NCI-H2196 (cell line): ENCODE measurements around the gene TAPBPL.

ENCODE experiments used
- DNase-seq: peaks from one replicate; lab custom pipeline; 2025; ENCODE audit not compliant: unreplicated experiment; lab: John Stamatoyannopoulos, UW

TAPBPL gene

DNA sequence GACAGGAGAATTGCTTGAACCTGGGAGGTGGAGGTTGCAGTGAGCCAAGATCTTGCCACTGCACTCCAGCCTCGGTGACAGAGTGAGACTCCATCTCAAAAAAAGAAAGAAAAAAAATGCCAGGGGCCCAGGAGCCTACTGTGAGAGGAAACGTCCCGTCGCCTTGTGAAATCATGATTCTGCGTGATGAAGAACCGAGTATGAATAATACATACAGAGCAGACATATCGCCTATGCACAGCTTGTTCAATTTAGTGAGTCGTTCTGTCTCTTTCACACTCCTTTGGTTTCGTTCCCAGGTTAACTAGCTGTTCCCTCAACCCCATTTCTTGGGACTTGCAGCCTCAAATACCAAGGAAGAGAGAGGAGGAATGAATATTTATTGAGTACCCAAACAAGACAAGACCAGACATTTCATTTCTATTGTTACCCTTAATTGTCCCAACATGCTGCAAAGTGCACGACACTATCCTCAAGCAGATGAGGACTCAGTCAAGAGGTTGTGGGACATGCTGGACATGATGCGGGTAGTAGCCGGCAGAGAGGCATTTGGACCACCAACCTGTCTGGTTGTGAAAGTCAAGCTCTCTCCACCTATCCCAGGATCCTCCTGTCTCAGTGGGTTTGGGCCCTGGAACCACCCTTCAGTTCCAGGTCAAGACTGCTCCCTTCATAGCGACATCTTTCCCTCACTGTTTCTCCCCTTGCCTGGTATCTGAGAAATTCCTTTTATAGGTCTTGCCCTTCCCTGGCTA lies 15.7 kb upstream of the TAPBPL start:
- DNase-seq = no peak

DNA sequence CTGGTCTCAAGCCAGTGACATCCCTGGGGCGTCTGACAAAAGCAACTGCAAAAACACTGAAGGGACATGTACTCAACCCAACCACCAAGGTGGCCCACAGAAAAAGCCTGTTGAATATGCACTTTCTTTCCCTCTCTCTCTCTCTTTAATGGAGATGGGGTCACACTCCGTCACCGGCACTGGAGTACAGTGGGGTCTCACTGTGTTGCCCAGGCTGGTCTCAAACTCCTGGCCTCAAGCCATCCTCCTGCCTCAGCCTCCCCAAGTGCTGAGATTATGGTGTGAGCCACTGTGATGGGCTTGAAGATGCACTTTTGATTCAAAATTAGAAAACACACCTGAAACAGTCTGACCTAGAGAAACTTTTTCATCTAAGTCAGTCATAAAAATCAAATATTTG lies 14.3 kb upstream of the TAPBPL start:
- no peak for DNase-seq

DNA sequence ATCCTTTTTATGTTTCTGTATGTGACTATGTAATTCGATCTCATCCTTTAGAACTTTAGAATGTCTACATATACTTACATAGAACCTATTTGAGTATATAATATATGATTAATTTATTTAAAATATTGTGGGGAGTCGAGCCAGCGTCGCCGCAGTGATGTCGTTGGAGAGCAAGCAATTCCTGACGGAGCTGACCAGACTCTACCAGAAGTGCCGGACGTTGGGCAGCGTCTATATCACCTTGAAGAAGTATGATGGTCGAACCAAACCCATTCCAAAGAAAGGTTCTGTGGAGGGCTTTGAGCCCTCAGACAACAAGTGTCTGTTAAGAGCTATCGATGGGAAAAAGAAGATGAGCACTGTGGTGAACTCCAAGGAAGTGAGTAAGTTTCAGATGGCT lies 13.5 kb upstream of the TAPBPL start:
- DNase-seq = no peak

DNA sequence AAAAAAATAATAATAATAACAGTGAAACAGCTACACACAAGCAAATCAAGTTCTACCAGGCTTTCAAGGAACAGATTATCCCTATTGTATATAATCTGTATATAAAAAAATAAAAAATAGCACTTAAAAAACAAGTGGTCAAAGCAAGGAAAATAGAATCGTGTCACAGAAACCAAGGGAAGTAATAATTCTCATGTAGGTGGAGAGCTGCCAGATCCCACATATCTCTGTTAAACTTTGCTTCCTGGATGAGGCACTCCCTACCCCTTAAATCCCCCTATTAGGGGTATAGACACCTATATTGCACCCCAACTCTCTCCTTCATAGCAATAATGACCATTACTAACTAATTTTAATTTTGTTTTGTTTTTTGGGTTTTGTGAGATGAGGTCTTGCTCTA lies 11.5 kb upstream of the TAPBPL start:
- DNase-seq = no peak

DNA sequence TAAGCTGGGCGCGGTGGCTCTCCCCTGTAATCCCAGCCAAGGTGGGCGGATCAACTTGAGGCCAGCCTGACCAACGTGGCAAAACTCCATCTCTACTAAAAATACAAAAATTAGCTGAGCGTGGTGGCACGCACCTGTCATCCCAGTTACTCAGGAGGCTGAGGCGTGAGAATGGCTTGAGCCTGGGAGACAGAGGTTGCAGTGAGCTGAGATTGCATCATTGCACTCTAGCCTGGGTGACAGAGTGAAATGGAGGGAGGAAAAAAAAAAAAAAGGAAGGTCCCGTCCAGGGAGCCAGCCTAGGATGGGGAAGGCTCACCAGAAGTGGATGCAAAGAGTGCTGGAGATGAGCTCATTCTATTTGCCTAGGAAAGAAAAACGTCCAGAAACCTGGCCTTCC lies 9.0 kb upstream of the TAPBPL start:
- DNase-seq = no peak

DNA sequence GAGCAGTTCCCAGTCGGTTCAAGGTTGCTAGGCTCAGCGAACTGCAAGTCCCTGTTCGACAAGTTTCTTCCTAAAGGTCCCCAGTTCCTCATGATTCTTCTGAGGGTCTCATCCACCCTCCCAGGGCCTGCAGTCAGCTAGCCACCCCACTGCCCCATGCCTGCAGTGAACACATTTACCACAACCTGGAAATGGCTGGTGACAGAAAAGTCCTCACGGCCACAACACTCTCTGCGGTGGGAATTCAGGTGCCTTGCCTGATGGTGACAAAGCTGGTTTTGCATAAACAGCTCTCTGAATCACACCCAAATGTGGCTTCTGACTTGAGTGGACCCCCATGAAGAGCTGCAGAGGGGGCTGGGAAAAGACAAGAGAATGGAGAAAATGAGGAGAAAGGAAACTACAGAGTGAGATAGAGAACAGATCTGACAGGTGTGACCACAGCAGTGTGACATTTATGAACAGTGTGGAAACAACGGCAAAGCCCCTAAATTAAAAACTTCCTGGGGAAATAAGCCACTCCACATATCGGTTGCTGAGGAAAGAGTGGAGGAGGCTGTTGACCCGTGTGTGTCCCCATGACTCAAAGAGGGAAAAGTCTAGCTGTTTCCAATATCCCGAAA lies 8.4 kb upstream of the TAPBPL start:
- DNase-seq = no peak

DNA sequence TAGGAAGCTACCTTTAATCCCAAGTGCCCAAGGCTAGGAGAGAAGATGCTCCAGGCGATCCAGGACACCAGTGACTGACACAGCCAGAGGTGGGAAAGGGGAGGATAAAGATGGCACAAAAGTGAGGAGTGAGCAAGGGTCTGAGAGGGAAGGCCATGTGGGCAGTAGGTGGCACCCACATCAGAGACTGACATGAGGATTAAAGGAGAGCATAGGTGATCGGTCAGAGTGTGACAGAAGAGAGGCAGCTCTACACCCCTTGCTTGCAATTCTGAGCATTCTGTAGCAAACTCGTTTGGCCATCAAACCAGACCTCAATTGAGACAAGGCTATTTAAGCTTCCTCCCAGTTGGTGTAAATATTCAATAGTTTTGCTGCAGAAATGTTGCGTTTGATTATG lies 7.8 kb upstream of the TAPBPL start:
- DNase-seq = no peak

DNA sequence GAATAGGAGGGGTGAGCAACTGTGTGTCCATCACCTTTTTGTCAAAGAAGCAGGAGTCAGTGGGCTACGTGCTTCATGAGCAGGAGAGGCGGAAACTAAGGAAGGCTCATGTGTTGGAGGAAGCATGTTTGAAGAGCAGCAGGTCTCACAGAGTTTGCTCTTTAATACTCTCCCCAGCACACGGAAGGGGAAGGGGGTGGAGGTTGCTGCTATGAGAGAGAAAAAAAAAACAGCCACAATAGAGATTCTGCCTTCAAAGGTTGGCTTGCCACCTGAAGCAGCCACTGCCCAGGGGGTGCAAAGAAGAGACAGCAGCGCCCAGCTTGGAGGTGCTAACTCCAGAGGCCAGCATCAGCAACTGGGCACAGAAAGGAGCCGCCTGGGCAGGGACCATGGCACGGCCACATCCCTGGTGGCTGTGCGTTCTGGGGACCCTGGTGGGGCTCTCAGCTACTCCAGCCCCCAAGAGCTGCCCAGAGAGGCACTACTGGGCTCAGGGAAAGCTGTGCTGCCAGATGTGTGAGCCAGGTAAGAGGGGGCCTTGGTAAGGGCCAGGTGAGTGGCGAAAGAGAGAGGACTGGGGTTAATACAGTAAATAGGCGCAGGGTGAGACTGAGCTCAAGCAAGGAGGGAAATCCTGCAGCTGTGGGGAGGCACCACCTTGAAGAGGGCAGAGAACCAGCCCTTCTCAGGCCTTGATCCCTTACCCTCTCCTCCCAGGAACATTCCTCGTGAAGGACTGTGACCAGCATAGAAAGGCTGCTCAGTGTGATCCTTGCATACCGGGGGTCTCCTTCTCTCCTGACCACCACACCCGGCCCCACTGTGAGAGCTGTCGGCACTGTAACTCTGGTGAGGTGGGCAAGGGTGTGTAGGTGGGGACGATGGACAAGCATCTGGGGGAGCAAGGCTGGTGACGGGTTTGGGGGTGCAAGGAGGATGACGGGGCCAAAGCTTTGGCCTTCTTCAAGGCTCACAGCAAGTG lies 6.8 kb upstream of the TAPBPL start, which contains the start of gene CD27:
TSS of gene CD27 (plus strand) at position 252 of the 985 bp plus-strand sequence. CDS start at position 393, 141 bp downstream.
- DNase-seq = no peak

DNA sequence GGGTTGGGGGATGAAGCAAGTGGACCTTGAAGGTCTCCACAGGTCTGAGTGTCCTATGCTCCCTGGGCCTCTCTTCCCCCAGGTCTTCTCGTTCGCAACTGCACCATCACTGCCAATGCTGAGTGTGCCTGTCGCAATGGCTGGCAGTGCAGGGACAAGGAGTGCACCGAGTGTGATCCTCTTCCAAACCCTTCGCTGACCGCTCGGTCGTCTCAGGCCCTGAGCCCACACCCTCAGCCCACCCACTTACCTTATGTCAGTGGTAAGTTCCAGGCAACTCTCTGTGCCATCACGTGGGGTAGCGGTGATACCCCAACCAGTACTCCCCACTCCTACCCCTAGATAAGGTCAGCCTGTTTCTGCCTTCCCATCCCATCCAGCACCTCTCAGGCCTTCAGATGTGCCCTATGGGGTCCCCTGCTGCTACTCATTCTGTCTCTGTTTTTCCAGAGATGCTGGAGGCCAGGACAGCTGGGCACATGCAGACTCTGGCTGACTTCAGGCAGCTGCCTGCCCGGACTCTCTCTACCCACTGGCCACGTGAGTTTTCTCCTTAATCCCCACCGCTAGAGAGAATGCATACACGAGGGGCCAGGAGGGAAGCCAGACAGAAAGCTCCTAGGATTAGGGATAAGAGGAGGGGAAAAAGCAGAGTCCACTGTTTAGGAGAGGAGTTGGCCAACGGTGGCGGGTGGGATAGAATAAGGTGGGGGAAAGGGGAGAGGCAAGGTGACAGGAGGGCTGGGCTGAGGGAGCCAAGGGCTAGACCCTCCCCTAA lies 1.6 kb upstream of the TAPBPL start:
- DNase-seq = no peak

DNA sequence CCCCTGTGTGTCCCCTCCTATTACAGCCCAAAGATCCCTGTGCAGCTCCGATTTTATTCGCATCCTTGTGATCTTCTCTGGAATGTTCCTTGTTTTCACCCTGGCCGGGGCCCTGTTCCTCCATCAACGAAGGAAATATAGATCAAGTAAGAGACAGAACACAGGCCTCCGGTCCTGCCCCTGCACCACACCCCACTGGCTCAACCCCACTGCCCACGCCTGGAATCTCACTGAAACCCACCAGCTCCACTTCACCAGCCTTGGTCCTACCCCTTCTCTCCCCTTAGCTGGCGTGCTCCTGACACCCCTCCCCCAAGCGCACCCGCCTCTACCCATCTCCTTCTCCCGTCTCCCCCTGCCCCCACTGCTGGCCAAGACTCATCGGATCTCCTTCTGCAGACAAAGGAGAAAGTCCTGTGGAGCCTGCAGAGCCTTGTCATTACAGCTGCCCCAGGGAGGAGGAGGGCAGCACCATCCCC lies 934 bp upstream of the TAPBPL start:
- no peak for DNase-seq

DNA sequence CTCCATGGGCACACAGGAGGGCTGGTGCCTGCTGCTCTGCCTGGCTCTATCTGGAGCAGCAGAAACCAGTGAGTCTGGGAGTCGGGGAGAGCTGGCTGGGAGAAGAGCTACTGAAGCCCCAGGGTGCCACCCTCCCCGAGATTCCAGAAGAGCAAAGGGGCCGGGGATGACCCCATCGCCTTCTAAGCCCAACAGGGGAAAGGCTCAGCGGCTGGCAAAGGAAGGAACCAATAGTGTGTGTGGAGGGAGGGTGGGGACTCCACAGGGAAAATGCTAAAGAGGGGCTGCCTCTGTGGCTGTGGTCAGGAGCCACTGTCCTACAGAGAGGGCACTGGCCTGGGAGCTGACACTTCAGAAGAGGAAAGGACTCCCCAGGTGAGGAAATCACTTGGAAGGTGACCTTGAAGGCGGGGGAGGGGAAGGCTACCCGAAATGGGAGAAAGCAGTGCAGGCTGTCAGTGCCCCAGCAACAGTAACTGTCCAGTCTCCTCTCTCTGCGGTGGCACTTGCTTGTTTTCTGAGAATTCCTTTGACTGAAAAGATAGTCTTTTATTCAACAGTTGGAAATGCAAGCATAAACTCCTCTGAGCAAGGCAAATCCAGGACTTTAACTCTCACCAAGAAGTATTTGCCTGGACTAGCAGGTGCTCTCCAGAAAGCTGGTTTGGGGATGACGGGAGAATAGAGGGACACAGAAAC lies 552 bp downstream of the TAPBPL start:
- no peak for DNase-seq

DNA sequence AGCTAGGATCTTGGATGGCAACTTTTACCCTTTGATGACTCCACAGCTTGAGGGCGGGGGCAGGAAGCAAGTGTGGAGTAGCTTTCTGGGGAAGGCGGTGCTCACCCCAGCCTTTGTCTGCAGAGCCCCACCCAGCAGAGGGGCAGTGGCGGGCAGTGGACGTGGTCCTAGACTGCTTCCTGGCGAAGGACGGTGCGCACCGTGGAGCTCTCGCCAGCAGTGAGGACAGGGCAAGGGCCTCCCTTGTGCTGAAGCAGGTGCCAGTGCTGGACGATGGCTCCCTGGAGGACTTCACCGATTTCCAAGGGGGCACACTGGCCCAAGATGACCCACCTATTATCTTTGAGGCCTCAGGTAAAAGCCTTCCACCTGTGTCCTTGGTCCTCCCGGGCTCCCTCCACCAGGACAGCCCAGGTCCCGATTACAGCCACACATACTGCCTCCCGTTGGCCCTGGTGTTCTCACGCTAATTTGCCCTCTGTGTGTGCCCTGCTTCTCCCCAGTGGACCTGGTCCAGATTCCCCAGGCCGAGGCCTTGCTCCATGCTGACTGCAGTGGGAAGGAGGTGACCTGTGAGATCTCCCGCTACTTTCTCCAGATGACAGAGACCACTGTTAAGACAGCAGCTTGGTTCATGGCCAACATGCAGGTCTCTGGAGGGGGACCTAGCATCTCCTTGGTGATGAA lies 1.2 kb downstream of the TAPBPL start:
- no peak for DNase-seq

DNA sequence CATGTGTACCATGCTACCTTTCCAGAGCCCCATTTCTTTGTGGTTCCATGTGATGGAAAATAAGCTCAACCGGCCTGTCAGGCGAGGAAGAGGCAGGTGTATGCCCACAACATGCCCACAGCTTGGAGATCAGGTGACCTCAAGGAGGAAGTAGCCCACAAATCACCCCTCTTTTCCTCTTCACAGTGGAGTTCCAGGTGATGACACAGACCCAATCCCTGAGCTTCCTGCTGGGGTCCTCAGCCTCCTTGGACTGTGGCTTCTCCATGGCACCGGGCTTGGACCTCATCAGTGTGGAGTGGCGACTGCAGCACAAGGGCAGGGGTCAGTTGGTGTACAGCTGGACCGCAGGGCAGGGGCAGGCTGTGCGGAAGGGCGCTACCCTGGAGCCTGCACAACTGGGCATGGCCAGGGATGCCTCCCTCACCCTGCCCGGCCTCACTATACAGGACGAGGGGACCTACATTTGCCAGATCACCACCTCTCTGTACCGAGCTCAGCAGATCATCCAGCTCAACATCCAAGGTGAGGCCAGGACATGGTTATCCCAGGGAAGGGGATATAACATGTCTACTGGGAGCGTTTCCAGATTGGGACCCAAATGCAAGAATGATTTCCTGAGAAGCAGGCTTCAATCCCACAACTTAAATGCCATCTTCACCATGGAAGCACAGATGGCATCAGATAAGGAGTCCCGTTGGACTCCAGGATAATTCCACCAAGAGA lies 5.5 kb downstream of the TAPBPL start:
- no peak for DNase-seq

DNA sequence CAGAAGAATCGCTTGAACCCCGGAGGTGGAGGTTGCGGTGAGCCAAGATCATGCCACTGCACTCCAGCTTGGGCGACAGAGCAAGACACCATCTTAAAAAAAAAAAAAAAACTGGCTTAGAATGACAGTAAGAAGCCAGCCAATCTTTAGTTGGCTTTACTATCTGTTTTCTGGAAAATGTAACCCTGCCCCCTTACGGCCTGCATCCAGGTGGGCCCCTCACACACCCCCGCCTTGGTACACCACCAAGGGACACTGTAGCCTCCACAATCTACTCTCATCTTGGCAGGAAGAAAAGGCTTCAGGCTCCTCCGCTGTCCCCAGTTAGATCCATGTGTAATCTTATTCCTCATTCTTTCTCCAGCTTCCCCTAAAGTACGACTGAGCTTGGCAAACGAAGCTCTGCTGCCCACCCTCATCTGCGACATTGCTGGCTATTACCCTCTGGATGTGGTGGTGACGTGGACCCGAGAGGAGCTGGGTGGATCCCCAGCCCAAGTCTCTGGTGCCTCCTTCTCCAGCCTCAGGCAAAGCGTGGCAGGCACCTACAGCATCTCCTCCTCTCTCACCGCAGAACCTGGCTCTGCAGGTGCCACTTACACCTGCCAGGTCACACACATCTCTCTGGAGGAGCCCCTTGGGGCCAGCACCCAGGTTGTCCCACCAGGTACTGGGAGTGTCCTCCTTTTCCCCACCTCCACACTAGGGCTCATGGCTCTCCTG lies 6.6 kb downstream of the TAPBPL start:
- DNase-seq = no peak

DNA sequence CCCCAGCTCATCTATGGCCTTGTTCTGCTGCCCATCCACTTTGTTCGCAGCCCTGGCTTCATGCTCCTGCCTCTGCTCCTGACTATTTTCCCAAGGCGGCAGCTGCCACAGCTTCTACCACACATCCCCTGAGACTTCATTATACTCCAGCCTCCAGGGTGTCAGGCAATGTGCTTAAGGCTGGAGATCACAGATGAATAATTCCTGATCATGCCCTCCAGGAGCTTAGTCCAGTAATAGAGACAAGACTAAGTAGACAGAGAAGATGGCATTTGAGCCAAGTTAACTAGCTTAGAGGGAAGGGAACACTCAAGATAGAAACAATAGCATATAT lies 7.1 kb downstream of the TAPBPL start:
- DNase-seq = no peak

DNA sequence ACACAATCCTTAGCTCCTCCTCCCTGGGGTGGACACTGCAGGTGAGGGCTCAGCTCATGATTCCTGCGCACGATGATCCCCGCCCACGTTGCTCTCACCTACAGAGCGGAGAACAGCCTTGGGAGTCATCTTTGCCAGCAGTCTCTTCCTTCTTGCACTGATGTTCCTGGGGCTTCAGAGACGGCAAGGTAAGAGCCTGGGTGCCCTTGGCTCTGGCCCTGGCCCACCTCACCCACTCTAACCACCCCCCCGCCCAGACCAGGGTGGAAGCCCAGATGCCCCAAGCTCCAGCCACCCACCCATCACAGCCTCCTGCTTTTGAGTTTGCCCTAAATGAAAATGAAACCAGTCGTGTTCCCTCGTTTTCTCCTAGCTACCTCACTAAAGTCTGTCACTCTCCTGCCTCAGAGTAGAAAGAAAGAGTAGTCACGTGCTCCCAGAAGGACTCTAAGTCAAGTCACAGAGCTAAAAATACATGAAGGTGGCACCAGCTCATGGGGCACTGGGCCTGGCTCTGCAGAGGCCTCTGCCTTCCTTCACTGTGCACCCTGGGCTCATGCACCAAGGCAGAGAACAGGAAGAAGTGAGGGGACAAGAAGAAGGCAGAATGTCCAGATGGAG lies 9.0 kb downstream of the TAPBPL start:
- DNase-seq = no peak

DNA sequence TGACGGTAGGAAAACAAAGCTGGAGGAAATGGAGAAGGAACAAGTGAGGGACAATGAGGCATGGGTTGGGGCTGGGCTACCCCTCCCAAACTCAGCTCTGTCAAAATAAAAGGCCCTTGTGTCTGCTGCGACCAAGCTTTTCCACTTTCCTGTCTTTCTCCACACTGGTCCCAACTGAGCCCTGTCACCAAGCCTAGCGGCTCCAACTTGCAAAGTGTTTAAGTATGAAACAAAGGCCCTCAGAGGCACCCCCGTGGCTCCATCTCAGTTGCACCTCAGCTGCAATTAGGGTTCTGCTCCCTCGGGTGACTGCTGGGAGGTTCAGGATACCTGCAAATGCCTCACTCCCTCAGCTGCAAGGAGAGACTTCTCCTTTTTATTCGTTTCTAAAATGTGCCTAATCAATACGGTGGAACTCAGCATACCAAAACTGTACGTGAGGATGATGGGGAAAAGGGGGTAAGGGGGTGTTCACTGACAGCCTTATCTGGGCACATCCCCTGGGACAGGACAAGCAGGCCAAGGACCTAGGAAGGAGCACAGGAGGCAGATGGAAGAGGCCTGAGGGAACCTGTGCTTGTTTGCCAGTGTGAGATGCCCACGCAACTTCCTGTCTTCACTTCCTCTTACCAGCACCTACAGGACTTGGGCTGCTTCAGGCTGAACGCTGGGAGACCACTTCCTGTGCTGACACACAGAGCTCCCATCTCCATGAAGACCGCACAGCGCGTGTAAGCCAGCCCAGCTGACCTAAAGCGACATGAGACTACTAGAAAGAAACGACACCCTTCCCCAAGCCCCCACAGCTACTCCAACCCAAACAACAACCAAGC lies 9.8 kb downstream of the TAPBPL start:
- DNase-seq = no peak
